Islet of Langerhans (tissue), 1 donor: Measurements from ENCODE around the gene MPG.

Source experiments
- FAIRE-seq: peaks from one replicate; lab custom pipeline; 2011; peaks lifted over from hg19 to GRCh38; lab: Jason Lieb, UNC

Gene MPG

DNA sequence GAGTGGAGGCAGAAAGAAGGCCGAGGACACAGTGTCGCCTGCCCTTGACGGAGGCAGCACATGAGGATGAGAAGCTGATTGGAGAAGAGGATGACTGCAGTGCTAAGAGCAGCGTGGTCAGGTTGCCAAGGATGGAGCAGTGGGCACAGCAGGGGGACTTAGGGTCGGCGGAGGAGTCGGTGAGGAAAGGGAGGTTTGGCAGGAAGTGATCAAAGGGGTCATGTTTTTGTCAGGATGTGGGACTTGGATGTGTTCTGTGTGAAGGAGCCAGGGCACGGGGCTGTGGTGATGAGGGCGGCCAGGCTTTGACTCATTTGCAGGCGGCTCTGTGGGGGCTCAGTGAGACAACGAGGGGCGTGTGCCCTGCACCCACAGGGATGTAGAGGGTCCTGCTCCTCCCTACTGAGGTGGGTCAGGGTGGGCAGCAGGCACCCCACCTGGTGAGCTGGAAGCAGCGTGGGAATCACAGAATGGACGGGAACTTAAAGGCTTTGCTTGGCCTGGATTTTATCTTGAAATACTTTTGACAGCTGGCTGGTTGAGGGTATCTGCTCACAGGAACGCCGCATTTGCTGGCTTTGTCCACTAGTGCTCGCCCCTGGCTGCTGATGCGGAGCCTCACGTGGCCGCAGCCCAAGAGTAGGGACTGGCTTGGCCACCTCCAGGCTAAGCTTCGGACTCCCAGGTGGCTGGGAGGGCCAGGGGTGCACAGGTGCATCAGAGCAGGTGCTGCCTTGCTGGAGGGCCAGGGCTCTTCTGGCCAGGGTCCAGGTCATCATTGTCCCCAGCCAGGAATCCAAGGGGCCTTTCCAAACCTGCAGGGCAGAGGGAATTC is 6.0 kb downstream of the MPG start:
- no peak for FAIRE-seq

DNA sequence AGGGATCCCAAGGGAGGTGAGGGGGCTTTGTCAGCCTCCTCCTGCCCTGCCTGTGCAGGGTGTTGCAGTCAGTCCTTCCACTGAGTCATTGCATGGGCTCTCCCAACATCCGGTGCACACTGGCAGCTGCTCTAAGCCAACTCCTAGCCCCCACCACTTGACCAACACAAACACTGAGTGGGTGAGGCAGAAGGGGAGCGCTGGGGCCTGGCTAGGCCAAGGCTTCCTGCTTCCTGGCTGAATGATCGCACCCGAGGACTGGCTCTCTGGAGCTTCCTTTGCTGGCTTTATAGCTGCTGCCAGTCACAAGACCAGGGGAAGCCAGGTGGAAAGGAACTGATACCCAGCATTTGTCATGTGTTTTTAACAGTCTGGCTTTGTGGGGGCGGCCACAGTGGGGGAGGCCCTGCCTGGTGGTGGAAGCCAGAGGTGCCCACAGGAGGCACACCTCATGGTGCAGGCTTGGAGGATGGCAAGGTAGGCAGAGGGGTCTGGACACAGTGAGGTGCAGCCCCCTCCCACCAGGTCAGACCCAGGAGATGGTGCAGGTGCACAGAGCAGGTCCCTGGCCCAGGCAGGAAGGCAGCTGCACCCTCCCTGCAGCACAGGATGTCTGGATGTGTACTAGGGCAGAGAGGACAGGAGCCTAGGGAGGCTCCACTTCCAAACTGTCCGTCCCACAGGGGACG is 6.8 kb downstream of the MPG start:
- no peak for FAIRE-seq

GRCh38 chr16:85407-85782 is 7.4 kb downstream of the MPG start:
- no peak for FAIRE-seq

DNA sequence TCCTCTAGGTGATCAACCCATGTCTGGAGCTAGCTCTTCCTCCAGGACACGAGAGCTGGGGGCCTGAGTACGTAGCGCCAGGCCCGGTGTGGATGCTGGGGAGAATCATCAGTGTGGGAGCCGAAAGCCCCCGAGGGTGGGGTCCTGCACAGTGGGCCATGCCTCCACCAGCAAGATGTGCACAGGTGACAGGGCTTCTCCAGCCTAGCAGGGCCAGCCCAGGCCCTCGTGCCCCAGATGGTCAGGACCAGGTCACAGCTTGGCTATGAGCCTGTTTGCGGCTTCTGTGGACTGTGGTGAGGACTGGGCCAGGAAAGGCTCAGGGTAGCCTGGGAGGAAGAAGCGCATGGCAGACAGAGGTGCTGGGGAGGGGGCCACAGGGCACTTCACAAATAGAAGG is 7.8 kb downstream of the MPG start:
- FAIRE-seq: no peak

GRCh38 chr16:86483-86952 is 8.5 kb downstream of the MPG start:
- no peak for FAIRE-seq

- FAIRE-seq: no peak
Measured at GRCh38 chr16:88613-89012, 10.6 kb downstream of the MPG start.

DNA sequence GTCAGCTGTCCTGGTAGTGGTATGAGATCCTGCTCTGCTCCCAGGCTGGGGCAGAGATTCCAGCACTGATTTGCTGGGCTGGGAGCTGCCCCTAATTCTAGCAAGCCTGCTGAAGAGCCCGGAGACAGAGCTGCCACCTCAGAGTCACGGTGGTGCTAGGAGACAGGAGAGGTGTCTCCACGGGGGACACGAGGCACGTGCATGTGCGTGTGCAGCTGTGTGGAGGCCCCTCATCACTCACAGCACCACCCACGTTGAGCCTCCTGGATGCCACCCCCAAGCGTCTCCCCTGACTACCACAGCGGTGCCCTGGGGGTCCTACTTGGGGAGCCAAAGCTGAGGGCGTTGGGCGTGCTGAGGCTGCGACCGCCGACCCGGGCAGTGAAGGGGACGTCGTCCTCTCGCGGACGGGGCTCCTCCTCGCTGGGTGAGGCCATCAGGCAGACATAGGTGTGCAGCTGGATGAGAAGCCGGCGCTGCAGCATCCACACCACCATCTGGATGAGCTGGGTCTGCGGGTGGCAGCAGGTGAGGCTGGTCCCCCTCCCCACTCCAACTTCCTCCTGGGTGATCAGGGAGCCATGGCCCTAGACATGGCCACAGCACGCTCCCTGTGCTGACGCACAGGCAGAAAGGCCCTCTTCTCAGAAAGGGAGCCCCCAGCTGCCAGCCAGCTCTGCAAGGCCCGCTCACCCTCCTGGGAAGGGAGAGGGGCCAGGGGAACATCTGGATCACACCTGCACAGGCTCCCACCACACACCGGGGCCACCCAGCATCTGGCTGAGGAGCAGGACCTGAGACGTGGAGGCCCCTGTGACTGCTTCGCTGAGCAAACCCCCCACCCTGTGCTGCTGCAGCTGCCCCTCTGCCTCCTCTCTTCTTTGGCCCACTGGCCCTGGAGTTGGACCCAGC is 11.6 kb downstream of the MPG start:
- no peak for FAIRE-seq

DNA sequence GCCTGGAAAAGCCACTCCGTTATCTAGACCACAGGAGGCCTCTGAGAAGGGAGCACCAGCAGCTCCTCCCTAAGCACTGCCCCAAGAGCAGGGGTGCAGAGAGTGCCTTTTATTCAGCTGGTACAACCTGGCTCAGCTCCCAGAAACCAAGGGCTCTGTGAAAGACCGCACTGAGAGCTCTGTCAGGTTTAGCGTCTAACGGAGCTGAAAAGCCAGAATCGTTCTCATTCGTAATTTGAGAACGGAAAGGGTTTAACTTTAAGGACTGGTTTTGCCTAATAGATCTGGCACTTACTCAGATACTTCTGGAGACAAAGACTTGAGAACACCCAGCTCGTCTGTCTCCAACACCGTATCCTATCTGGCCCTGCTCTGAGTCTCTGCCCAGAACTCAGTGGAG is 13.5 kb downstream of the MPG start:
- FAIRE-seq: no peak

DNA sequence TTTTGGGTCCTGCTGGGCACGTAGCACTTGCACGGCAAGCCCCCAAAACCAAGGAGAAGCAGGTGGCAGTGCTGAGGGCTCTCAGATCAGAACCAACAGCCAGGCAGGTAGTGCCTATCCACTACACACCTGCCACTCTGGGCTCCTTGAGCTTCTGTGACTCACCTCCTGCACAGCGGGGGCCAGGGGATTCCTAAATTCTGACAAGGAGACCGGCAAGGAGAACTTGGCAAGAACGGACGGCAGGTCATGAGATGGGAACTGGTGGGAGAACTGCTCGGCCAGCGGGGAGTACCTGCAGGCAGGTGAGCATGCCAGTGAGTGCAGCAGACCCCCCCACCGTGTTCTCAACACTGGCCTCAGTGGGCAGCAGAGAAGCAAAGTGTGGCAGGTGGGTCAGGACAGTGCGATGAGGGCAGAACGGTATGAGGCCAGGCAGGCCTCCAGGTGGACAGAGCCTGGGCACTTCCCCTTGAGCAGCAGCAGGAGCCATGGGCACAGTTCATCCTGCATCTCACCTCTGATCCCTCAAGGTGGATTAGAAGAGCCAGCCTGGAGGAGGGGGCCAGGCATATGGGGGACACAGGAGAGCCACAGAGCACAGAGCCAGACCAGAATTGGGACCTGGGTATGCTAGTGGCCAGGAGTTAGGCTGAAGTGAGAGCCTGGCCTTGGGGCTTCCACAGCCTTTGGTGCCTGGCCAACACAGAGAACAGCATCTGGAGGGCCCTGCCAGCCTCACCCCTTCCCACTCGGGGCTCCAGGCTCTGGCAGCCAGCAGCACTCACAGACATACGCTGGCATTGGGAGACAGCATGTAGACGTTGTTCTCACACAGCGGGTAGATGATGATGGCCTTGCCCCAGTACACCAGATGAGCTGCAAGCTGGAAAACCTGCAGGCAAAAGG is 14.7 kb downstream of the MPG start:
- FAIRE-seq: no peak

GRCh38 chr16:94918-95265 is 16.9 kb downstream of the MPG start:
- FAIRE-seq: no peak

DNA sequence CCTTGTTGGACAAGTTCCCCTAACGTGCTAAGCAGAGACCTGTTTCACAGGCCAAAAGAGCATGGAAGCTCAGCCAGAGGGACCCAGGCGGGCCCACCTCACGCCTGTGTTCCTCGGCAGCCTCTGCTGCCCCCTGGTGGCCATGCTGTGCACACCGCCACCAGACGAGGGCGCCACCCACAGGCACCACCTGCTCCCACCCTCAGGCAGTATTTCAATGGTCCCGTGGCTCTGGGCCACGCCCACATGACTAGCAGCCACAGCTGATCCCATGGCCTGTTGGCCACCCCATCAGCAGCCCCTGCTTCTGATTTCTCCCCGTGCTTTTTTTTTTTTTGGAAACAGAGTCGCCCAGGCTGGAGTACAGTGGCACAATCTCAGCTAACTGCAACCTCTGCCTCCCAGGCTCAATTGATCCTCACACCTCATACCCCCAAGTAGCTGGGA is 18.9 kb downstream of the MPG start:
- no peak for FAIRE-seq

- no peak for FAIRE-seq
Measured at GRCh38 chr16:97822-98221, 19.8 kb downstream of the MPG start.

- FAIRE-seq: no peak
Measured at GRCh38 chr16:100989-101388, 23.0 kb downstream of the MPG start.

DNA sequence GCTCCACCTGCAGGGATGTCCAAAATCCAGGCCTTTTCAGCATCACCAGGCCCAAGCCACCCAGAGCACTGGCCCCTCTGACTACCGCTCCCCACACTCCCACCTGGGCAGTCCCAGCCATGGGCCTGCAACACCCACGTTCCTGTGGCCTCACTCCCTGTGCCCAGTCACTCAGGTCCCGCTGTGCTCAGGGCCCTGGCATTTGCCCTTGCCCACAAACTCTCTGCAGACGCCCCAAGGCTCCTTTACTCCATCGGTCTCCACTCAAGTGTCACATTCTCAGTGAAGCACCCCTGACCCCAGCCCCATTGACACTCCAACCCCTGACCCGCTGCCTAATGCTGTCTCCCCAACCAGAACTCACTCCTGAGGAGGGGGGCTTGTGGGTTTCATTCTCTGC is 23.6 kb downstream of the MPG start:
- no peak for FAIRE-seq

GRCh38 chr16:102060-102855 is 24.2 kb downstream of the MPG start:
- no peak for FAIRE-seq

DNA sequence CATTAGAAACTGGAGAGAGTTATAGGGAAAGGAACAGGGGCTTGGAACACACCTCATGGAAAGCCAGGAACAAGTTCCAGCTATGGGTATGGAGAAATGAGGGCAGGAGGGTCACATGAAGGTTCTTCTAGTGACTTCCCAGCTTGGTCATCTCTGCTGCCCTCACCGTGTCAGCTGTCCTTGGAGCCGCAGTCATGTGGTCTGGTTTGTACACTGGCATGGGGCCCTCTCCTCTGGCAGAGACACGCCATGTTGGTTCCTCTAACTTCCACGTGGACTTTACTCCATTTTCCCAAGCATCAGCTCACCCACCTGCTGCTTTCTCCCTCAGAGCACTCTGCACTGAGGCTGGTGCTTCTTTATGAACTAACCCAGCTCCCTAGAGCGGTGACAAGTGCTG is 26.3 kb downstream of the MPG start:
- FAIRE-seq: no peak

DNA sequence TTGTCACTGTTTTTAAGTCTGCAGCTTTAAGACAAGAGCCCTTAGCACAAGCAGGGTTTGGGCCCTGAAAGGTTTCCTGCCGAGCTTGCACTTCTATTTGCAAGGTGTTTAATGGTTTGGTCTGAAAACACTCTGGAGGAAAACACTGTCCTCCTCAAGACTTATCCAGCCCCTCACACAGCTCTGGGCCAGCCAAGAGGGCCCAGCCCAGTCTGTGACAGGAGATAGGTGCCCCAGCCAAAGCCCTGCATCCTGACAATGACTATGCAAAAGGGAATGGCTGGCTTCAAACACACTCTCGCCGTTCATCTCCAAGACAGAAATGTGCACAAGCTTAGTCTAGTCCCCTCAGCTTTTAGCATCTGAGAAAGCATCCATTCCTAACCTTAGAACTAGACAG is 26.9 kb downstream of the MPG start:
- no peak for FAIRE-seq

DNA sequence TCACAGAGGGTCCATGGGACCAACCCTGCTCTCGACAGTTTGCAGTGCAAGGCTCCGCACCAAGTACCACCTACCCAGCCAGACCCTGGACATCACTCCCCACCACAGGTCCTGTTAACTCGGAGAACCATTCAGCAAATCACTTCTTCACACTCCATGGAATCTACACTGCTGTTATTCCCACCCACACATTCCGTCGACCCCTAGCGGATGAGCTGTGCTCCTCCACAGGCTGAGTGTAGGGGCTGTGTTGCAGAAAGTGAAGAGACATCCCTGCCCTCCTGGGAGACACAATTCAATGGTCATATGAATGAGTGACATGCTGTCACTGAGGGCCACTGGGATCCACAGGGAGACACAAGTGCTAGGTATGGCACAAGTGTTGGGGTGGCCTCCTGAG is 27.5 kb downstream of the MPG start:
- no peak for FAIRE-seq

DNA sequence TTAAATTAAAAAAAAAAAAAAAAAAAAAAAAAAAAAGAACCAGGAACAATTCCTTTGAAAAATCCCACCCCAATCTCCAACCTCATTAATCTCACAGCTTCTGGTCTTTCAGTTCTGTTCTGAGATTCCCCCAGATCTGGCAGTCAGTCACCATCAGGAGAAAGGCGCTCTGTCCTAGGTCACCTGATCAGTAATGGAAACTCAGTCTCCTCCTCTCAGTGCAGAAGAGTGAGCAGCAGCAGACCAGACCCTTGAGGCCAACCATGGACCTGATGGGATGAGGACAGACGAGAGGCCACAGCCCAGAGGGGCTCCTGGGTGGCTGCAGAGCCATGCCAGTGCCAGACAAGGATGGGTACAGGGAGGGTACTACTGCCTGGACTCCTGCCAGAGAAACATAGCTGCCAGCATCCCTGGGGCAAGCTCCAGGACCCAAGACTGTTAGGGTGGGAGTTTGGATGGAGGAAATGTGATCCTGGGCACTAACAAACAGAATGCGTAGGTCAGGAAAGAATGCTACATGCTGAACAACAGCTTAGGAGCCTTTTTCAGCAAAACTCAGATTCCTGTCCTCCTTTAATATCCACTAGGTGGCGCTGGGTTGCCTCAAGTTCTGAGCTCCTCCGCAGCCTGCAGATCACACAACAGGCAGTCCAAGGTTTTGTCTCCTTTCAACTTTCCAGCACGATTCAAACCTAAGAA is 28.7 kb downstream of the MPG start:
- peak; percentile 41 for FAIRE-seq

DNA sequence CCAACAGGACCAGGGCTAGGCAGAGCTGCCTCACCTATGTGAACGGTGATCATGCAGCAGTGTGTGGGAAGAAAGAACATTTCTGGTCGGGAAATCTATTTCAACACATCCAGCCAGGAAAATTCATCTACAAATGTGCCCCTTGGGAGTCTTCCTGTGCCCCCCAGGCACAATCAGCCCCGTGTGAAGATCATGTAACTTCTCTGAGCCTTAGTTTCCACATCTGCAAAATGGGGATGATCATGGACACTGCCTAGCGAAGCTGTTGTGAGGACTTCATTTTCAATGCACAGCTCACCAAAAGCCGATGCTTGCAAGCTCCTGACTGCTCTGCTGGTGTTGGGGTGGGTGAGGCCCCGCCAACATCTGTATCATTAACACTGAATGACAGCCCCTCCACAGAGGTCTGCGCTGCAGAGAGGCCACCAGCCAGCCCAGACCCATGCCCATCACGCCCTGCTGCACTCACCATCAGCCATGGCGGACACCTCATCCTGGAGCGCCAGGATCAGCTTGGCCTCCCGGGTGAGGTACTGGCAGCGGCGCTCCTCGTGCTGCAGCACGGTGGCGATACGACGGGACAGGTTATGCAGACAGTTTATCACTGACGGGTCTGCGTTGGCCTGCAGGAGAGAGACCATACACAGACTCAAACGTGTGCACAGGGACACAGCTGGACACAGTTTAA is 34.3 kb downstream of the MPG start:
- FAIRE-seq: no peak
